Common myeloid progenitor, CD34-positive (primary cell): Measurements from ENCODE around the gene GPBAR1.

Source experiments
- CTCF ChIA-PET: fragments of 350-600 bp; sonication (Branson Sonifier 250); formaldehyde crosslinking; loops from one replicate; lab custom pipeline; 2021; ENCODE audit warnings: antibody characterized with exemption; lab: Charles Lee
- POLR2A ChIA-PET: fragments of 350-600 bp; sonication (Branson Sonifier 250); formaldehyde crosslinking; loops from one replicate; lab custom pipeline; 2021; ENCODE audit warnings: antibody characterized with exemption; lab: Charles Lee
- DNase-seq, 3 donors: peaks; one replicate each; pipeline versions ENCODE4 v3.0.0 to v3.0.0-alpha.2; 2013
- H3K27ac ChIP-seq, 2 experiments: 1 replicate in 1 of 2; 2 replicates in 1 of 2; pipeline ENCODE4 v1.7.0; 2013; ENCODE audit warnings: inconsistent platforms in 2 of 2, low read length in 2 of 2, mild to moderate bottlenecking in 2 of 2, low read depth in 1 of 2, moderate library complexity in 1 of 2; ENCODE audit not compliant: severe bottlenecking in 2 of 2, insufficient read depth in 1 of 2, poor library complexity in 1 of 2
- H3K27me3 ChIP-seq, 5 experiments: replicated peaks in 2 of 5; 1 replicate in 3 of 5; 2 replicates in 2 of 5; pipeline versions ENCODE4 v1.6.1 to v1.7.0; 2013; ENCODE audit warnings: low read length in 4 of 5, mild to moderate bottlenecking in 2 of 5, moderate library complexity in 2 of 5, inconsistent platforms in 1 of 5; ENCODE audit not compliant: insufficient read depth in 5 of 5, control insufficient read depth in 4 of 5
- H3K36me3 ChIP-seq, 4 experiments: 1 replicate in 2 of 4; 2 replicates in 2 of 4; pipeline versions ENCODE4 v1.6.1 to v1.7.0; 2013; ENCODE audit warnings: low read length in 3 of 4, control low read depth in 1 of 4, mild to moderate bottlenecking in 1 of 4; ENCODE audit not compliant: control insufficient read depth in 4 of 4, insufficient read depth in 4 of 4
- H3K4me1 ChIP-seq, 4 experiments: 1 replicate in 3 of 4; 2 replicates in 1 of 4; pipeline versions ENCODE4 v1.6.1 to v1.7.1; 2013; ENCODE audit warnings: low read length in 3 of 4, mild to moderate bottlenecking in 3 of 4, control low read depth in 1 of 4, inconsistent platforms in 1 of 4, moderate library complexity in 1 of 4; ENCODE audit not compliant: control insufficient read depth in 4 of 4, insufficient read depth in 4 of 4; ENCODE audit errors: control extremely low read depth in 1 of 4
- H3K4me3 ChIP-seq, 7 experiments: 1 replicate in 4 of 7; 2 replicates in 3 of 7; pipeline versions ENCODE4 v1.5.1 to v1.7.0; 2013; ENCODE audit warnings: mild to moderate bottlenecking in 7 of 7, low read length in 6 of 7, moderate library complexity in 6 of 7, inconsistent platforms in 2 of 7, low read depth in 2 of 7, control low read depth in 1 of 7; ENCODE audit not compliant: insufficient read depth in 4 of 7, control insufficient read depth in 1 of 7; ENCODE audit errors: extremely low read depth in 1 of 7
- H3K9me3 ChIP-seq, 5 experiments: 1 replicate in 4 of 5; 2 replicates in 1 of 5; pipeline versions ENCODE4 v1.6.1 to v1.7.1; 2013; ENCODE audit warnings: low read length in 4 of 5, mild to moderate bottlenecking in 2 of 5, inconsistent platforms in 1 of 5, low read depth in 1 of 5, moderate library complexity in 1 of 5; ENCODE audit not compliant: control insufficient read depth in 4 of 5, insufficient read depth in 2 of 5; ENCODE audit errors: control extremely low read depth in 1 of 5
- WGBS: methylation state at CpG from one replicate; pipeline ENCODE4 v1.1.5; 2013; ENCODE audit not compliant: insufficient coverage; 5-methylcytosine and 5-hydroxymethylcytosine counted together

GPBAR1 gene

GRCh38 chr2:218292048-218293014 is 31.5 kb downstream of the GPBAR1 start, which contains the start of gene TMBIM1:
TSS of gene TMBIM1 (minus strand) at chr2:218292503. CDS start at chr2:218282141, 10,362 bp downstream.
- POLR2A ChIA-PET = interaction anchor here (0.6 to 1.8 kb wide), 5 partner anchors 12 to 416 kb away, joined by 3 to 8 read pairs (median 3); partner anchors contain the start of gene CTDSP1
- peak; percentile 61 to 82 (median 82) for DNase-seq
- H3K9me3 ChIP-seq = no peaks in the 10 kb centered on the region
- peak within 1 kb of the TSS; percentile 62 to 93 (median 80) for H3K4me3 ChIP-seq
- under 1% methylated on average over 42 of the region's 63 CpGs for WGBS
- H3K27ac ChIP-seq = peak within 1 kb of the TSS; percentile 66 to 90
- no peaks in the 10 kb centered on the region for H3K27me3 ChIP-seq
- no peaks in the 10 kb centered on the region for H3K36me3 ChIP-seq
- peaks cover 15 to 67% (median 59%) of the 10 kb centered on the region in 4 experiments for H3K4me1 ChIP-seq
- CTCF ChIA-PET = interaction anchor here (0.6 to 23.0 kb wide), 13 partner anchors 11 to 356 kb away, joined by 3 to 451 read pairs (median 5); partner anchors contain the start of genes AAMP, ARPC2, CATIP and PNKD

- no peaks in the 10 kb centered on the region for H3K9me3 ChIP-seq
- peak in 2 of 3 donors; percentile 31 to 44 for DNase-seq
- 54% methylated on average over 3 of the region's 5 CpGs for WGBS
- H3K36me3 ChIP-seq = no peaks in the 10 kb centered on the region
- ChIA-PET POLR2A (interaction anchor here (0.6 to 0.7 kb wide), 2 partner anchors 25 to 98 kb away, joined by 4 to 6 read pairs; no protein-coding TSS in a partner anchor), CTCF (interaction anchor here (0.7 to 23.0 kb wide), 12 partner anchors 9 to 354 kb away, joined by 3 to 451 read pairs (median 4); partner anchors contain the start of genes AAMP, CATIP and PNKD)
- H3K27me3 ChIP-seq = no peaks in the 10 kb centered on the region
- no peak overlapping the region for H3K4me3 ChIP-seq
- H3K4me1 ChIP-seq = peaks cover 12 to 54% (median 44%) of the 10 kb centered on the region in 4 experiments
- no peak overlapping the region for H3K27ac ChIP-seq
Observed at GRCh38 chr2:218293715-218294429, 33.1 kb downstream of the GPBAR1 start.

- no peak overlapping the region for H3K4me3 ChIP-seq
- DNase-seq = no peak
- 91% methylated on average over 4 of the region's 5 CpGs for WGBS
- H3K27me3 ChIP-seq = no peaks in the 10 kb centered on the region
- no peaks in the 10 kb centered on the region for H3K36me3 ChIP-seq
- H3K4me1 ChIP-seq = peaks cover 11 to 48% (median 40%) of the 10 kb centered on the region in 4 experiments
- CTCF ChIA-PET = interaction anchor here (1.0 to 23.0 kb wide), 10 partner anchors 8 to 100 kb away, joined by 3 to 451 read pairs (median 14); partner anchors contain the start of genes AAMP, CATIP and PNKD
- no peak overlapping the region for H3K27ac ChIP-seq
- no peaks in the 10 kb centered on the region for H3K9me3 ChIP-seq
- POLR2A ChIA-PET = no interaction called here
Observed at GRCh38 chr2:218294430-218295022, 33.7 kb downstream of the GPBAR1 start.

GRCh38 chr2:218295029-218295428 is 34.2 kb downstream of the GPBAR1 start:
- Histone ChIP-seq H3K36me3 (no peaks in the 10 kb centered on the region), H3K4me3 (no peak overlapping the region), H3K27me3 (no peaks in the 10 kb centered on the region), H3K4me1 (peaks cover 6 to 43% (median 35%) of the 10 kb centered on the region in 4 experiments), H3K27ac (no peak overlapping the region), H3K9me3 (no peaks in the 10 kb centered on the region)
- 95% methylated on average over 6 of the region's 7 CpGs for WGBS
- ChIA-PET POLR2A (interaction anchor here (0.6 kb wide), 1 partner anchor 52 kb away, joined by 3 read pairs; no protein-coding TSS in a partner anchor), CTCF (interaction anchor here (1.0 to 23.0 kb wide), 11 partner anchors 8 to 110 kb away, joined by 3 to 451 read pairs (median 14); partner anchors contain the start of genes AAMP, CATIP and PNKD)
- no peak for DNase-seq

GRCh38 chr2:218296200-218296599 is 35.4 kb downstream of the GPBAR1 start:
- no peak for DNase-seq
- Histone ChIP-seq H3K4me1 (peaks cover 0 to 34% (median 25%) of the 10 kb centered on the region in 4 experiments), H3K9me3 (no peaks in the 10 kb centered on the region), H3K36me3 (no peaks in the 10 kb centered on the region), H3K4me3 (no peak overlapping the region), H3K27me3 (no peaks in the 10 kb centered on the region), H3K27ac (no peak overlapping the region)
- CTCF ChIA-PET = interaction anchor here (1.0 to 23.0 kb wide), 9 partner anchors 8 to 109 kb away, joined by 3 to 451 read pairs (median 14); partner anchors contain the start of genes AAMP, CATIP and PNKD
- POLR2A ChIA-PET = no interaction called here
- WGBS = 100% methylated on average over 1 of the region's 1 CpG

GRCh38 chr2:218296847-218297246 is 36.0 kb downstream of the GPBAR1 start:
- H3K36me3 ChIP-seq = no peaks in the 10 kb centered on the region
- no peaks in the 10 kb centered on the region for H3K9me3 ChIP-seq
- POLR2A ChIA-PET = no interaction called here
- no peak overlapping the region for H3K27ac ChIP-seq
- H3K4me1 ChIP-seq = peaks cover 0 to 30% (median 19%) of the 10 kb centered on the region in 4 experiments
- H3K27me3 ChIP-seq = no peaks in the 10 kb centered on the region
- WGBS = 92% methylated on average over 6 of the region's 7 CpGs
- DNase-seq = peak in 1 of 3 donors; percentile 23
- CTCF ChIA-PET = interaction anchor here (1.0 to 23.0 kb wide), 8 partner anchors 10 to 108 kb away, joined by 3 to 451 read pairs (median 14); partner anchors contain the start of genes AAMP, CATIP and PNKD
- no peak overlapping the region for H3K4me3 ChIP-seq
